Esophagus mucosa (tissue), 1 donor: ENCODE results near the gene TMEM178B. TPM values are rescaled to one million over a fixed set of nuclear protein-coding genes. Genes with fewer than 3 reads are reported as not detected.
"Not testable (repeated sequence)": the region's sequence is repeated elsewhere in the genome, so short reads cannot be mapped to it uniquely, and the experiment has no call there.

Experiments used
- ATAC-seq: fragments of 200-7000 bp; cut with Tn5 transposase; one replicate; pipeline ENCODE4 v1.9.1; 2020
- total RNA-seq: library from RNA; stranded (reverse); gene quantifications from one replicate; pipeline ENCODE4 v1.2.4, GENCODE V29; 2023
- donor health status: DM: yes; HTN: yes; CAD: no.

The TMEM178B gene
- total RNA-seq, 1 donor from 2014 or later = 4.0 TPM

- ATAC-seq = no peak
Observed at GRCh38 chr7:141317033-141317585, 243.2 kb downstream of the TMEM178B start.

- no peak for ATAC-seq
Observed at GRCh38 chr7:141320287-141320686, 246.4 kb downstream of the TMEM178B start.

- no peak for ATAC-seq
Observed at GRCh38 chr7:141322383-141322782, 248.5 kb downstream of the TMEM178B start.

- ATAC-seq = no peak
Observed at GRCh38 chr7:141323826-141324225, 250.0 kb downstream of the TMEM178B start.

GRCh38 chr7:141324870-141325269 lies 251.0 kb downstream of the TMEM178B start:
- no peak for ATAC-seq

- no peak for ATAC-seq
Observed at GRCh38 chr7:141325275-141325674, 251.4 kb downstream of the TMEM178B start.

- ATAC-seq = no peak
Observed at GRCh38 chr7:141328290-141328689, 254.4 kb downstream of the TMEM178B start.

GRCh38 chr7:141330285-141330684 lies 256.4 kb downstream of the TMEM178B start:
- ATAC-seq = not testable (repeated sequence)

GRCh38 chr7:141333459-141333858 lies 259.6 kb downstream of the TMEM178B start:
- ATAC-seq = no peak

GRCh38 chr7:141335164-141335563 lies 261.3 kb downstream of the TMEM178B start:
- no peak for ATAC-seq

- ATAC-seq = no peak
Observed at GRCh38 chr7:141339603-141340002, 265.7 kb downstream of the TMEM178B start.

- ATAC-seq = no peak
Observed at GRCh38 chr7:141340991-141341390, 267.1 kb downstream of the TMEM178B start.

GRCh38 chr7:141342621-141343408 lies 269.0 kb downstream of the TMEM178B start:
- no peak for ATAC-seq

- no peak for ATAC-seq
Observed at GRCh38 chr7:141344153-141344935, 270.5 kb downstream of the TMEM178B start.

GRCh38 chr7:141348728-141349127 lies 274.9 kb downstream of the TMEM178B start:
- no peak for ATAC-seq

- no peak for ATAC-seq
Observed at GRCh38 chr7:141349338-141349737, 275.5 kb downstream of the TMEM178B start.

- ATAC-seq = no peak
Observed at GRCh38 chr7:141349804-141350203, 275.9 kb downstream of the TMEM178B start.

- peak; percentile 28 for ATAC-seq
Observed at GRCh38 chr7:141351175-141351574, 277.3 kb downstream of the TMEM178B start.

- ATAC-seq = no peak
Observed at GRCh38 chr7:141352955-141353354, 279.1 kb downstream of the TMEM178B start.

- ATAC-seq = no peak
Observed at GRCh38 chr7:141354251-141354650, 280.4 kb downstream of the TMEM178B start.

GRCh38 chr7:141355032-141355431 lies 281.2 kb downstream of the TMEM178B start:
- ATAC-seq = no peak

- no peak for ATAC-seq
Observed at GRCh38 chr7:141356161-141356560, 282.3 kb downstream of the TMEM178B start.

- ATAC-seq = no peak
Observed at GRCh38 chr7:141358386-141358785, 284.5 kb downstream of the TMEM178B start.

GRCh38 chr7:141359262-141359661 lies 285.4 kb downstream of the TMEM178B start:
- no peak for ATAC-seq
